Skeletal muscle cell (primary cell): ENCODE data around the gene KCTD18.

Source experiments
- DNase-seq: peaks from one replicate; pipeline ENCODE4 v3.0.0-alpha.2; 2010; ENCODE audit warnings: low read depth
- H3K4me3 ChIP-seq: 2 replicates; pipeline ENCODE4 v1.5.1; 2011; ENCODE audit warnings: low read depth, mild to moderate bottlenecking, control low read depth, low read length, moderate library complexity

The KCTD18 gene

GRCh38 chr2:200461846-200462710 is 47.8 kb downstream of the KCTD18 start:
- no peak for DNase-seq
- H3K4me3 ChIP-seq = no peak overlapping the region

GRCh38 chr2:200459101-200459500 is 50.8 kb downstream of the KCTD18 start:
- H3K4me3 ChIP-seq = no peak overlapping the region
- DNase-seq = no peak

GRCh38 chr2:200456567-200456966 is 53.3 kb downstream of the KCTD18 start:
- no peak for DNase-seq
- no peak overlapping the region for H3K4me3 ChIP-seq

GRCh38 chr2:200455958-200456421 is 53.9 kb downstream of the KCTD18 start:
- H3K4me3 ChIP-seq = no peak overlapping the region
- no peak for DNase-seq

GRCh38 chr2:200454927-200455801 is 54.7 kb downstream of the KCTD18 start:
- no peak for DNase-seq

GRCh38 chr2:200453853-200454534 is 55.9 kb downstream of the KCTD18 start:
- no peak for DNase-seq
- no peak overlapping the region for H3K4me3 ChIP-seq

More at GRCh38 chr2:200454927-200455801, 54.7 kb downstream of the KCTD18 start:
- no peak overlapping the region for H3K4me3 ChIP-seq

GRCh38 chr2:200453142-200453852 is 56.6 kb downstream of the KCTD18 start:
- H3K4me3 ChIP-seq = no peak overlapping the region
- no peak for DNase-seq

GRCh38 chr2:200452377-200452776 is 57.5 kb downstream of the KCTD18 start:
- DNase-seq = no peak
- no peak overlapping the region for H3K4me3 ChIP-seq

- DNase-seq = no peak
- H3K4me3 ChIP-seq = no peak overlapping the region
These were observed 58.4 kb downstream of the KCTD18 start for GRCh38 chr2:200451511-200451910.

- DNase-seq = no peak
- H3K4me3 ChIP-seq = no peak overlapping the region
These were observed 59.6 kb downstream of the KCTD18 start for GRCh38 chr2:200450288-200450687.

- DNase-seq = no peak
- H3K4me3 ChIP-seq = no peak overlapping the region
These were observed 60.7 kb downstream of the KCTD18 start for GRCh38 chr2:200449149-200449548.

- no peak overlapping the region for H3K4me3 ChIP-seq
- no peak for DNase-seq
These were observed 61.4 kb downstream of the KCTD18 start for GRCh38 chr2:200448455-200448854.

GRCh38 chr2:200447139-200447855 is 62.6 kb downstream of the KCTD18 start:
- H3K4me3 ChIP-seq = no peak overlapping the region
- no peak for DNase-seq

- no peak for DNase-seq
- no peak overlapping the region for H3K4me3 ChIP-seq
These were observed 63.3 kb downstream of the KCTD18 start for GRCh38 chr2:200446612-200447011.

- no peak for DNase-seq
- H3K4me3 ChIP-seq = no peak overlapping the region
These were observed 64.6 kb downstream of the KCTD18 start for GRCh38 chr2:200445284-200445683.

- H3K4me3 ChIP-seq = no peak overlapping the region
- no peak for DNase-seq
These were observed 65.3 kb downstream of the KCTD18 start for GRCh38 chr2:200444530-200444929.

- DNase-seq = no peak
- H3K4me3 ChIP-seq = no peak overlapping the region
These were observed 66.0 kb downstream of the KCTD18 start for GRCh38 chr2:200443916-200444315.

GRCh38 chr2:200443376-200443775 is 66.5 kb downstream of the KCTD18 start:
- no peak overlapping the region for H3K4me3 ChIP-seq

GRCh38 chr2:200442471-200442870 is 67.4 kb downstream of the KCTD18 start:
- H3K4me3 ChIP-seq = no peak overlapping the region
- no peak for DNase-seq

More at GRCh38 chr2:200443376-200443775, 66.5 kb downstream of the KCTD18 start:
- DNase-seq = no peak
